GM19099 (cell line): ENCODE data around the gene CDC25C.

Experiments
- POLR2A ChIP-seq: IDR thresholded peaks from 3 replicates; pipeline ENCODE4 v1.6.1; 2011; ENCODE audit warnings: low read depth; ENCODE audit not compliant: insufficient read length; ENCODE audit errors: extremely low read depth

The CDC25C gene

DNA sequence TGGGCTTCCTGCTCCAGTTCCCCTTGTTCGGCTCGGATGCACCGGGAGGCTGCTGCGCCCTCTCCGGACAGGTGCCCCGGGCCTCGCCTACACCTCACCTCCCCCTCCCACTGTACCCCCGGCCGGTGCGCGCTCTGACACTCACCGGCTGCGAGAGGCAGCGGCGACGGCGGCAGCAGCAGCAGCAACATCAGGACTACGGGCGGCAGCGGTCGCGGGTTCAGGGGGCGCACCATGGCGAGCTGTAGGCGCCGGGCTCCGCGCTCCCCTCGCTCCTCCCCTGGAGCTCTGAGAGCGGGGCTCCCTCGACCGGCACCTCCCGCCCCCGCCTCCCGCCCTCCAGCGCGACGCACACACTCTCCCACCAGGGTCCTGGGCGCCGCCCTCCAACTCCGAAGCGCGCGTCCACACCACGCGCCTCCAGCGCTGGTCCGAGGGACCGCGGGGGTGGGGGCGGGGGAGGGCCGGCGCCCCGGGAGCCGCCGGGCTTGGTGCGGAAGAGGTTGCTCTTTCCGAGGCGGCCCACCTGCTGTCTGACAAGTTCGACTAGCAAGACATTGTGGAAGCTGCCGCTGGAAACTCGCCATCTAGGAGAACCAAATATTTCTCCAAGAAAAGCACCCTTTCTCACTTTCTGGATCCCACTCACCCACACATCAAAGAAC, 57.3 kb downstream of the CDC25C start, which contains the start of gene GFRA3:
Gene GFRA3, minus strand, starts transcription at position 433 of the 665 bp plus-strand sequence. Its CDS starts 197 bp downstream, at position 236.
- TF ChIP-seq POLR2A, result no peak

DNA sequence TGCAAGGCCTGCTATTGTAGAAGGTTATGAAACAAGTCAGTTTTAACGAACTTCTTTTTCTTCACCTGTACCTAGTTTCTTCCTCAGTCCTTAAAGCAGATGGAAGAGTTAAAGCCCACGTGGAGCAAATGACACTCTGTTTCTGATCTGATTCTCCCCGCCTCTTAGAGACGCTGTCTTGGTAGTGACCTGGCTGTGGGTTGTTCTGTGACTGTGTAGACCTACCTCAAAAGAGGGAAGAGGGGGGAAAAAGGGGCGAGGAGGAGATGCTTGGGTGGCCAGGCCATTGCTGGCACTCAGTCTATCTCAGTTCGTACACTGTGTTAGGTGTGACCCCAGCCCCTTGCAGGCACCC, 57.8 kb downstream of the CDC25C start:
- TF ChIP-seq POLR2A, result no peak

DNA sequence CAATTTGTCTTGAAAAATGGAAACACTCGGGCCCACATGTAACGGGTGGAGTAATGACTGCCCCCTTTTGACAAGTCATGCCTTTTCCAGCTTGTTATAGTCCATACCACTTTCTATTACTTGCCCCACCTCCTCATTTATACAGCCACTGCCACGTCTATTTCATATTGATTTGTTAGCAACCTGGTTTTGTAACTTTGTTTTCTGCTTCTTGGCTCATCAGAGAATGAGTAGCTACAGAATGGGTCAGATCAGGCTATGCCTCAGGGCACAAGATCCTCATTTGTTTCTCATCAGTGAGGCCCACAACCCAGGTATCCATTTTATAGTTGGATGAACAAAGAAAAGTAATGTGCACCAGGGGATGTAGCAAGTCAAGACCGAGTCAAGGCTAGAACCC, 58.9 kb downstream of the CDC25C start:
- TF ChIP-seq POLR2A, result no peak

DNA sequence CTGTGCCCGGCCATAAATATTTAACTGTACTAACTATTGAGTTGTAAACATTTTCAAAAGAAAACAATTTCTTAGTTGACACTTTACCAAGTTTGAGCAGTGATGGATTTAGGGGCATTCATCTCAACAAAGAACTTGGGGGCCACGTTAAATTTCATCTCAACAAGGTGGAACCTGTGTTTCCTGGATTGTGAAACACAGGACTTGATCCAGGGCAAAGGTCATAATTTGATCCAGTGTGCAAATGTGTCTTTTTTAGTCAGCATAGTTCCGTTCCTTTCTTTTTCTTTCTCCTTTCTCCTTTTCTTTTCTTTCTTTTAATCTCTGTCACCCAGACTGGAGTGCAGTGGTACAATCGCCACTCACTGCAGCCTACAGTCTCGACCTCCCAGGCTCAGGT, 60.3 kb downstream of the CDC25C start:
- TF ChIP-seq POLR2A, result no peak

DNA sequence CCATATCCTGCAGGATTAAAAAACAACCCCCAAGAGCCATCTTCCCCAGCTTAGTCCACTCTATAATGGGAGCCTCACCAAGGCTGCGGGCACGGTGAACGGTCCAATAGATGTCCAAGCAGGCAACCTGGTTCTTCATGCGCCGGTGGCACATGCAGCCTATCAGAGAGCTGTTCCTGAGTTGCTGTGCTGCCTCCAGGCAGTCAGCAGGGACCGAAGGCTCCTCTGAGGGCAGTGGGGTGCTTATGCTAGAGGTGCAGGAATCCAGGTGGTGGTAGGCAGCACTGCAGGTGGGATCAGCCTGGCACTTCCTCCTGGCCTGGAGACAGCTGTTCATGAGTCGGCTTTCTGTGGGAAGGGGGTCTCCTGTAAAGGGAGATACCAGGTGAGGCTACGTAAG, 67.4 kb downstream of the CDC25C start:
- TF ChIP-seq POLR2A, result no peak

DNA sequence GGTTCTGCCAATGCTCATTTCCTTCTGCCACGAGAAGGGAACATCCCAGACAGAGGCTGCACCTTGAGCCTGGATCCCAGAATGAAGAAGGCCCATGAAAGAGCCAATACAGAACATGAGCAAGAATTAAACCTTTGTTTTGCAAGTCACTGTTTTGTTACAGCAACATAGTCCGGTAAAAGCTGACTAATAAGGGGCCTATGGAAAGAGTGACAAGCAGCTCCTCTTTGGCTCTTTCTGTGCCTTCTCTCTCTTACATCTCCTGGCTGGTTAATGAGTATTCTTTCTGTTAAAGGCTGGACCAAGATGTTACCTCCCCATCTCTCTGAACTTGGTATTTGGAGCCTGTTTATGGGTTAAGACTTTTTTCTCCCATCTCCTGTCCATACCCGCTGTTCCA, 68.0 kb downstream of the CDC25C start:
- TF ChIP-seq POLR2A, result no peak

DNA sequence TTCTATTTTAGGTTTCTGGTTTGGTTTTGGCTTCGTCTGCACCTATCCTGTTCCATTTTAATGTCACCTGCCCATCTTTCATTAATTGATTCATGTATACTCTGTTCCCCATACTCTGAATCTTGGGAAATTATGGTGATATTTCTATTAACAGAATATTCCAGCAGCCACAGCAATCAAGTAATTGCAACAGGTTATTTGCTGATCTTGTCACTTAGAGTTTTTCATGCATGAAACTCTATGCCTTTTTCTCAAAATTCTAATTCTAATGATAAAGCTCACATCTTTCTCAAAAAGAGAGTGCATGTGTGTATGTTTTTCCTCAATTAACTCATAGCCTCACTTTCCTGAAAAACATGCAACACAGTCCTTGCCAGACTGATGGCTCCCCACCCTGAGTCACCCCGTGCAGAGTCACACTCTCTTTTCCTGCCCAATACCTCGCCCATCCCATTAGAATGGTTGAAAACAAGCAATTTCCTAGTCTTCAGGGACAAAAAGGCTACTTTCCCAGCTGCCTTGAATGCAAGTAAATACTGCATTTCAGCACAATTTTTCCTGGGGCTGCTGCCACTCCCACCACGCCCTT, 72.8 kb downstream of the CDC25C start:
- TF ChIP-seq POLR2A, result no peak

DNA sequence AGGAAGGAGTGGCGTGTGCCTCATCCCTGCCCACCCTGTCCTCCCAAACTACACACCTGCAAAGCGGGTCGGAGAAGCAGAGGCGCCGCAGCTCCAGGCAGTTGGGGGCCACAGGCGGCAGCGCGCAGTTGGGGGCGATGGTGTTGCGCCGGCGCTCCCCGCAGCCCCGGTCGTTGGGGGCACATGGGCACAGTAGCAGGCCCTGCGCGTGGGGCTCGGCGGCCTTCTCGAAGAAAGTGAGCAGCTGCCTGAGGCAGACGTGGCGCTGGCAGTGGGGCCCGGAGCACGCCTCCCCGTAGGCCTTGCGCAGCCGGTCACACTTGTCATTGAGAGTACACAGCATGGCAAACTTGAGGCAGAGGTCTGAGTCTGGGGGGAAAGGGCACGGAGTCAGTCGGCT, 74.0 kb downstream of the CDC25C start:
- TF ChIP-seq POLR2A, result no peak

DNA sequence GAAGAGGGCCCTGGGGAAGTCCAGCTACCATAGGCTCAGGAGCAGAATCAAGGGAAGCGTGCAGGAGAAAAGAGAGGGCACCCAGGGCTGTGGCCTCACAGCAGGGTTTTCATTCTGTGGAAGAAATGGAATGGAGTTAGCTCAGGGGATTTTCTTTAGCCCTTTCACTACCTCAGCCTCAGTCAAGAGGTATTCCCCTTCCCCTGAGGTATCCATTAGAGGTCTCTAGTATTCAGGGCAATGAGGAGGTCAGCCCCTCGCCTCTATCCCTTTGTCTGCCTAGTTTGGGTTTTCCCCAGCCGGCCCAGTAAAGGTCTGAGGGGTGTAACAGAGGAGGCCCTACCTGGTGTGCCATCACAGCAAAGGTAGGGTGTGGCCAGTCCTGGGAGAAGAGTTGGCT, 78.7 kb downstream of the CDC25C start:
- TF ChIP-seq POLR2A, result no peak

DNA sequence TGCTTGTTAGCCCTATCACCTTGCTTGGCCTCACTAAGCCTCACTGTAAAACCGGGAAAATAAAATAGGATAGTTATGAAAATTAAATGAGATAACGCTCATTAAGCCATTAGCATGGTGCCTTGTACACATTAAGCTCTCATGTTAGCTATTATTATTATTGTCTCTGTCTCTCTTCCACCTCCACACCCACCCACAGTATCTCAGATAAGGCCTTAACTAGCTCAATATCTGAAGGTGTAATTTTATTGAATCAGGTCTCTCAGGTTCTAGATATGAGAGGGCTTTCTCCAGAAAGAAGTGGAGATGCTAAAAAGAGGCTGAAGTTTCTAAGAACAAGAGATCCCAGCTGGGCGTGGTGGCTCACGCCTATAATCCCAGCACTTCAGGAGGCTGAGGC, 84.8 kb downstream of the CDC25C start:
- TF ChIP-seq POLR2A, result no peak

DNA sequence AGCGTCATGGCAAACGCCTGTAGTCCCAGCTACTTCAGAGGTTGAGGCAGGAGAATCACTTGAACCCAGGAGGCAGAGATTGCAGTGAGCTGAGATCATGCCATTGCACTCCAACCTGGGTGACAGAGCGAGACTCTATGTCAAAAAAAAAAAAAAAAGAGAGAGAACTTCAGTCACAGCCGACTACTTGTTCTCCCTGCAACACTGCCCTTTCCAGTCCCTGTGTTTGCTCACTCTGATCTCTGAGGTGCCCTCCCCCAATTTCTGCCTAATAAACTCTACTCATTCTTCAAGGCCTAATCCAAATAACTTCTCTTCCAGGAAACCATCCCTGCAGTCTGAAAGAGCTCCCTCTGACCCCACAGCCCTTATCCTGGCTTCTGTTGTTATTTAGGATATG, 85.3 kb downstream of the CDC25C start:
- TF ChIP-seq POLR2A, result no peak

DNA sequence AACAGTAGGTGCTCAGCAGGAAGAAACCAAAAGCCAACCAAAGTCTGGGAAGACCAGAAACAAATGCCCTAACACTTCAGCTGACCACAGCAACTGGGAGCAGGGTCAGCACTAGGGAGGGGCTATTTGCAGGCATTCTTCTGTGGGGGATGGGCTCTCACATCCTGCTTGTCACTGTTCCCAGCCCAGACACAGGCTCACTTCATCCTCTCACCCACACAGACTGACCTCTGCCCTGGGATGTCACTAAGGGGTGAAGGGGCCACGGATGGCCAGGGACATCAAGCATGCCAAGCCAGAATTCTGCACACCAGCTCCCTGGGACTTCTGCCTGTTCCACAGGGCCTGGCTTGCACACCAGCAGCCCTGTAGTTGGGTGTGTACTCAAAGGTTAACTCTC, 85.9 kb downstream of the CDC25C start:
- no peak for TF ChIP-seq POLR2A

DNA sequence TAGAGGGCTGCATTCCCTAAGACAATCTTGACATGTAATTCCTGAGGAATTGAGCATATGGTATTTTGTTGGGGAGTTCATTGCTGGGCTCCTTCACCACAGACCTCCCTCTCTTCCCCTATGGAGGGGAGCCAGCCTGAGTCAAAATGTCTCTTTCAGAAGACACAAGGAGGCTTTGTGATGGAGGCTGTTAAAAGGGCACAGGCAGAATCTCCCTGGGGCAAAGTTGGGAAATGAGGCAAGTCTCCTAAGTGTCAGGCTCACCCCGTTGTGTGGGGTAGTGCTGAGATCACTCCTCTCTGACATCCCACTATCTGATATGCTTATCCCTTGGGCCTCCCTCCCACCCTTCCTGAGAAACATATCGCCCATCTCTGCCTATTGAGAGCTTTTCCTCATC, 87.8 kb downstream of the CDC25C start:
- TF ChIP-seq POLR2A, result no peak

DNA sequence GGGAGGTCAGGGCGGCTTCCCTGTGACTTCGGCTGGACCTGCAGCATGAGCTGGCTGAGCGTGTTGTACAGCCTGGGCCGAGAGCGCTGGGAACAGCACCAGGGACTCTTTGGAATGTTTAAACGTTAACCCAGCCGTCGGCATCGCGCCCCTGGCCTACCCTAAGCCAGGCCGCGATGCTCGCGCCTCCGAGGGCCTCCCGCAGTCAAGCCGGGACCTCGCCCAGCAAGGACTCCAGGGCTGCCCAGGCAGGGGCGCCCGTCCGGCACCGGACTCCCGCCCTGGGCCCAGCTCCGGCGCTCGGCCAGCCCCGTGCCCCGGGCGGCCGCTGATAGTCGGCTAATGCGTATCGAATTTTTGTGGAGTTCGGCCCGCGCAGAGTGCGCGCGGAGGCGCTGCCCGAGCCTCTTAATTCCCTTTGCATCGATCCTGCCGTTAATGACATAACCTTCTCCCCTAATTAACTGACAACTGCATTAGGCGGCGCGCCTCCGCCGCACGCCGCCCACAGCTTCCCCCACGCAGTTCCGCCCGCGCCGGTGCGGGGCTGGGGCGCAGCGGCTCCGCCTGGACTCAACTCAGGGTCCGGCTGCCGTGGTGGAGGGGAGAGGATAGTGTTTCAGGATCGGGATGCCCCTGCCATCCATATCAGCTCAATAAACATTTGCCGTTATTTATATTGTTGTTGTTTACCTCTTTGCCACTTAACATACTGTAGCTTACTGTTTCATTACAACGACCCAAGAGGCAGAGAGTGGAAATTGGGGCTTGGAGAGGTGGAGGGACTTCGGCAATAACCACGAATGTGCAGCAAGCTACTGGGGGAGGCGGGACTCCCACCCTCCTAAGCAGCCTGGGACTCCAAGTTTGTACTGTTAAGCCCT, 89.7 kb downstream of the CDC25C start:
- TF ChIP-seq POLR2A, result no peak

DNA sequence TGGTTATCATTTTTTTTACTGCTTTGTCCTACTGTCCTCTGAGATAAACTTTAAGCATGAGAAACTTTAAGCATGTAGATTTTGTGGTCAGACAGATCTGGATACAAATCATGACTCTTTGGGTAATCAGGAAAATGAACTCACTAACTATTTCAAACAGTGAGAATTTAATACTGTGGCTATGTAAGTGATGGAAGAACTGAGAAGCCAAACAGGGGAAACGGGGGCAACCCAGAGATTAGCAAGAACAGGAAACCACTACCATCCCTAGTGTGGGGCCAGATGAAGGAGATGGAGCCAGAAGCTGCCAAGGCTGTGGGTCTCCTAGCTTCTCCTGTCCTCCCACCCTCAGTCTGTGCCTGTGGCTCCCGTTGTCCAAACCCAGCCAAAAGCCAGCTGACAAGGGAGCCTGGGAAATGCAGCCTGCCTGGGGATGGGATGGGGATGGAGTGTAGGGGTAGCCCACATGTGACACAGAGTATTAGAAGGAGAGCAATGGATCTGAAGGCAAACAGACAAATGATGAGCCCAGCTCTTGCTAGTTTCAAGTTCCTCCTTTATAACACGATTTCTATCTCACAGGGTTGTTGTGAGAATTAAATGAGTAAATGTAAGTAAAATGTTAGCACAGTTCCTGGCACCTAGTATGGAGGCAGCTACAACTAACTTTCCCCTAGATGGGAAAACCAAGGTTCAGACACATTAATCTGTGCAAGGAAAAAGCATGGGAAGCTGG, 90.8 kb downstream of the CDC25C start:
- no peak for TF ChIP-seq POLR2A

DNA sequence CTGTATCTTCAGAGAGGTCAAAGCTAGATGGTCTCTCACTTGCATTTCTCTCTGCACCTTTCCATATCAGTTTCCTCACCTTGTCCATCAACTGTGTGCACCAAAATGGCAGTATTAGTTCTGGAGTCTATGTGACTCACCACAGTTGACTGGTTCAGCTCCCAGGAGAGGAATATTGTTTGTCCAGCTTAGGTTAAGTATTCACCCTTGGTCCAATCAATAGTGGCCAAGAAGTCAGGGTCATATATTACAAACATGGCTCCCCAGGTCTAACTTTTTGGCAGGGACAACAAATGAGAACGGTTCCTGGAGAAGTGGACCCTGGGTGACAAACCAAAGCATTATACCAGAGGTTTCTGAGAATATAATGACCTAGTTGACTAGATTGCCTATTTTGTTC, 93.6 kb downstream of the CDC25C start:
- no peak for TF ChIP-seq POLR2A
